Lower leg skin (tissue), 4 donors: ENCODE results near the gene EIF4G1. TPM values are rescaled to one million over a fixed set of nuclear protein-coding genes. Genes with fewer than 3 reads are reported as not detected.

Source experiments
- DNase-seq, 2 donors: peaks; one replicate each; pipeline ENCODE4 v3.0.0-alpha.2; 2019; ENCODE audit warnings: low spot score in 2 of 2
- H3K4me3 ChIP-seq: fragments of 200-600 bp; sonication (generic); 2 replicates; pipeline ENCODE4 v1.5.1; 2017; ENCODE audit warnings: mild to moderate bottlenecking, low read depth; ENCODE audit not compliant: poor library complexity, severe bottlenecking
- CTCF ChIP-seq, 3 donors: fragments of 450-650 bp; IDR thresholded peaks; one replicate each; pipeline ENCODE4 v1.5.1; 2016; ENCODE audit warnings: antibody characterized with exemption in 3 of 3, mild to moderate bottlenecking in 3 of 3, moderate library complexity in 2 of 3
- POLR2A ChIP-seq, 2 donors: fragments of 450-650 bp; IDR thresholded peaks; one replicate each; pipeline ENCODE4 v1.6.1; 2016 to 2017; ENCODE audit warnings: antibody characterized with exemption in 2 of 2, mild to moderate bottlenecking in 1 of 2, moderate library complexity in 1 of 2
- WGBS, 2 donors: methylation state at CpG; one replicate each; pipeline ENCODE4 v1.1.5; 2018; 5-methylcytosine and 5-hydroxymethylcytosine counted together
- intact Hi-C: fragments of 100-400 bp; cut with DNase I; formaldehyde crosslinking; loops from one replicate; pipeline ENCODE4 v1.15.0; 2023; ENCODE audit warnings: low total_unique reads
- total RNA-seq, 4 donors: library from RNA; depleted of rRNA; stranded (reverse); fragments of >200 nt; gene quantifications; one replicate each; pipeline ENCODE4 v1.1.0, GENCODE V29; 2016

EIF4G1 gene
- total RNA-seq, 4 donors from 2014 or later = 418 to 445 (median 433) TPM

- 82 to 87% methylated on average over 9 of the region's 9 CpGs for WGBS, 2 donors
- TF ChIP-seq CTCF (IDR thresholded peaks at IDR 0.05) = no peak
- TF ChIP-seq POLR2A (IDR thresholded peaks at IDR 0.05) = no peak
- DNase-seq = no peak
- intact Hi-C loops = no loop called here
- no peak overlapping the region for H3K4me3 ChIP-seq
These were observed 69.9 kb downstream of the EIF4G1 start for GRCh38 chr3:184384342-184384741.

Other genes starting within 250 kb of the EIF4G1 start
- gene HTR3E, start 217.5 kb upstream of the EIF4G1 start, total RNA-seq = not detected
- gene EIF2B5, start 179.2 kb upstream of the EIF4G1 start, total RNA-seq = 10 to 100 TPM; 36.5 to 52.5 (median 40.1) TPM
- gene DVL3, start 159.2 kb upstream of the EIF4G1 start, total RNA-seq = 10 to 100 TPM; 37.9 to 81.9 (median 42.4) TPM
- 100 to 1,000 TPM; 109 to 168 (median 122) TPM for gene AP2M1, start 139.8 kb upstream of the EIF4G1 start, total RNA-seq
- 10 to 100 TPM; 47.6 to 62.9 (median 53.6) TPM for gene ABCF3, start 128.4 kb upstream of the EIF4G1 start, total RNA-seq
- gene VWA5B2, start 85.0 kb upstream of the EIF4G1 start, total RNA-seq = not detected
- 10 to 100 TPM; 41.7 to 53.6 (median 46.2) TPM for gene ALG3, start 65.6 kb upstream of the EIF4G1 start, total RNA-seq
- gene EEF1AKMT4, start 64.9 kb upstream of the EIF4G1 start, total RNA-seq = 1 to 10 TPM; 4.3 to 7.7 (median 6.1) TPM
- not detected for gene CAMK2N2, start 53.1 kb upstream of the EIF4G1 start, total RNA-seq
- gene ECE2, start 38.6 kb upstream of the EIF4G1 start, total RNA-seq = not detected
- gene PSMD2, start 15.4 kb upstream of the EIF4G1 start, total RNA-seq = 100 to 1,000 TPM; 194 to 263 (median 211) TPM
- gene FAM131A, start 23.0 kb downstream of the EIF4G1 start, total RNA-seq = 10 to 100 TPM; 60.3 to 81.7 (median 66.9) TPM
- 1 to 10 TPM; 1.7 to 6.0 (median 4.0) TPM for gene CLCN2, start 47.0 kb downstream of the EIF4G1 start, total RNA-seq
- 10 to 100 TPM; 54.7 to 95.9 (median 66.8) TPM for gene POLR2H, start 47.1 kb downstream of the EIF4G1 start, total RNA-seq
- gene THPO, start 63.6 kb downstream of the EIF4G1 start, total RNA-seq = 1 to 10 TPM in 1 of 4 donors, under 1 TPM in 2, not detected in 1; 0.36 to 1.3 (median 0.37) TPM
- 1 to 10 TPM; 3.3 to 5.2 (median 4.3) TPM for gene CHRD, start 65.4 kb downstream of the EIF4G1 start, total RNA-seq
- 100 to 1,000 TPM in 3 of 4 donors, 10 to 100 TPM in 1; 99.4 to 120 (median 109) TPM for gene EPHB3, start 247.2 kb downstream of the EIF4G1 start, total RNA-seq